Natural killer cell treated with Interleukin-12 subunit alpha and Interleukin-12 subunit beta and Interleukin-15 and Interleukin-18, amount 100 ng/mL, for 72 hours (primary cell): ENCODE measurements around the gene MACROD2. TPM values are rescaled to one million over a fixed set of nuclear protein-coding genes. Genes with fewer than 3 reads are reported as not detected.
"Not testable (repeated sequence)": the region's sequence is repeated elsewhere in the genome, so short reads cannot be mapped to it uniquely, and the experiment has no call there.

ENCODE experiments used
- ATAC-seq, 2 donors: fragments of 150-1000 bp; cut with Tn5 transposase in 1 of 2; sonication (Bioruptor Pico), chemical (Tn5 transposase) in 1 of 2; 2 replicates each; pipeline ENCODE4 v1.10.0; 2021
- DNase-seq: peaks from one replicate; pipeline ENCODE4 v3.0.0; 2022; ENCODE audit warnings: low spot score
- H3K27ac Mint-ChIP-seq, 2 donors: 1 replicate in 1 of 2; 2 replicates in 1 of 2; pipeline ENCODE4 v1.8.0; 2022; ENCODE audit warnings: mixed read lengths in 2 of 2, mild to moderate bottlenecking in 1 of 2, moderate library complexity in 1 of 2
- H3K27me3 Mint-ChIP-seq, 2 donors: 1 replicate in 1 of 2; 2 replicates in 1 of 2; pipeline ENCODE4 v1.8.0; 2022; ENCODE audit warnings: mixed read lengths in 2 of 2
- H3K36me3 Mint-ChIP-seq: one replicate; pipeline ENCODE4 v1.8.0; 2022; ENCODE audit warnings: mixed read lengths
- H3K4me1 Mint-ChIP-seq, 2 donors: 1 replicate in 1 of 2; 2 replicates in 1 of 2; pipeline ENCODE4 v1.8.0; 2022; ENCODE audit warnings: low read depth in 2 of 2, mixed read lengths in 2 of 2, mild to moderate bottlenecking in 1 of 2
- H3K4me3 Mint-ChIP-seq: one replicate; pipeline ENCODE4 v1.8.0; 2022; ENCODE audit warnings: mixed read lengths
- H3K9me3 Mint-ChIP-seq: 2 replicates; pipeline ENCODE4 v1.8.0; 2022; ENCODE audit warnings: mixed read lengths
- total RNA-seq, 2 donors: library from RNA; stranded (reverse); gene quantifications; one replicate each; pipeline ENCODE4 v1.2.3, GENCODE V29; 2022

The MACROD2 gene
- total RNA-seq, 2 donors from 2014 or later, result not detected

DNA sequence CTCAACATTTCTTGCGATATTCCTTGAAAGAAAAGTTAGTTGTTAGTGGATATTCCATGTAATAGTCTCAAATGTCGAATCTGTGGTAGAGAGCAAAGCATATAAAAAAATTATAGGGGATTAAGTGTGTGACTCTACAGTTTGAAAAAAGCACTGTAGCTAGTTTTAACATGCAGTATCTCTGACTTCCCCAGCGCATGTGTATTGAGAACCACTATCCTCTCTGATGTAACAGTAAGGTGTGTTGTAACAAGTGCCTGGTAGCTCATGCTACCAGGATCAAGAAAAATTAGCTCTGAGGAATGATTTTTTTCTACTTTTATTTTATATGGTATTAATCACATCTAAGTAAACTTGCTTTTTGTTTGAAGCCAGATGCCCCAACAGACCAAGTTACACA, 1788.7 kb downstream of the MACROD2 start:
- H3K4me1 Mint-ChIP-seq, result no peaks in the 10 kb centered on the region
- DNase-seq (no peak), ATAC-seq (no peak)
- H3K27ac Mint-ChIP-seq, result no peak overlapping the region
- H3K9me3 Mint-ChIP-seq, result peaks cover 6% of the 10 kb centered on the region
- no peaks in the 10 kb centered on the region for H3K36me3 Mint-ChIP-seq
- H3K27me3 Mint-ChIP-seq, result no peaks in the 10 kb centered on the region
- H3K4me3 Mint-ChIP-seq, result no peak overlapping the region

DNA sequence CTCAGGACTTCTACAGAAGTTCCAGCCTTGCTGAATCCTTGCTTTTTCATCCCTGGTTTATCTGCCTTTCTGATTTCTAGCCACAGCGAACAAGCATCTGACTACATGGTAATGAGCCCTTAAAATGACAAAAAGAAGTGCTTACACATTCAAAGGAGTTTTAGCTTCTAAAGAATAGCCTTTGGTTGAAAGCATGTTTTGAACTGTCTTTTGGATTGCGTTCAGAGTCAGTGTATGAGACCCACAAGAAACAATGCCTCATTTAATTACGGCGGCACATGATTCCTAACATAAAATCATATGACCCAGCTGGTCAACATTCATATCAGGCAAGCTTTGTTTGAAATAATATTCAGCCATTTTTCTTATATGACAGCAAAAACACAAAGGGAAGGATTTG, 1793.8 kb downstream of the MACROD2 start:
- H3K4me1 Mint-ChIP-seq, result no peaks in the 10 kb centered on the region
- H3K9me3 Mint-ChIP-seq, result peaks cover 3% of the 10 kb centered on the region
- no peak overlapping the region for H3K27ac Mint-ChIP-seq
- DNase-seq (no peak), ATAC-seq (no peak)
- no peak overlapping the region for H3K4me3 Mint-ChIP-seq
- peaks cover 0 to 2% of the 10 kb centered on the region in 2 donors for H3K27me3 Mint-ChIP-seq
- no peaks in the 10 kb centered on the region for H3K36me3 Mint-ChIP-seq

DNA sequence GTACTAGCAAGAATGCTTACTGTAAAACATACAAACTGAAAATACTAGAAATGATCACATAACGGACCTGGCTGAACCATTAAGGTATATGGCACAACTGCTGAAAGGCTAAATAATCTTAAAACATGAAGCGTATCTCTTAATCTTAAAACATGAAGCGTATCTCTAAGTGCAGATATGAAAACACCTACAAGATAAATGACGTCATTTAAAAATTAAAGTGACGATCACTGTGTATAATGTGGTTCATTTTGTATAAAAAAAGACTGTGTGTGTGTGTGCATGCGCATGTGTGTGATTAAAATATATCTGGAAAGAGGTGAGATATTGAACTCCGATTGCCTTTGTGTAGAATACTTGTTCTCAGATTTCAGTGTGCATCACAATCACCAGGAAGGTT, 1797.5 kb downstream of the MACROD2 start:
- Mint-ChIP-seq H3K36me3 (no peaks in the 10 kb centered on the region), H3K4me3 (no peak overlapping the region), H3K27ac (no peak overlapping the region), H3K9me3 (no peaks in the 10 kb centered on the region), H3K27me3 (peaks cover 0 to 2% of the 10 kb centered on the region in 2 donors), H3K4me1 (no peaks in the 10 kb centered on the region)
- ATAC-seq, result no peak
- DNase-seq, result no peak

DNA sequence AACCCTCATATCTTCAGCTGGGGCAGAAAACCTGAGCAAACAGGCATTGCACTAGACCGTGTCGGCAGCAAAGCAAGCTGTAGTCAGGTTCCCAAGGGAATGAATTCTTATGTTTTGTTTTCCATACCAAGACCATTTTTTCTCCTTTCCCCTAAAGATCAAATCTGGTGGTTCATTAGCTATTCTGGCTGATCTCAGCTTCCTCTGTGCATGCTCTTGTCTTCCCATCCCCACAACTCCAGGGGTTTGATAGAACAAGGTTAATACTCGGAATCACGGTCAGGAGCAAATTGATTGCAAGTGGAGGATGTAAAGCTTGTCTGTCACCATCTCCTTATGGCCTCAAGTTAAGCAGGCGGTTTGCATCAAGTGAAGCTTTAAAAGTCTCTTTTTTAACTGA, 1799.1 kb downstream of the MACROD2 start:
- no peaks in the 10 kb centered on the region for H3K4me1 Mint-ChIP-seq

DNA sequence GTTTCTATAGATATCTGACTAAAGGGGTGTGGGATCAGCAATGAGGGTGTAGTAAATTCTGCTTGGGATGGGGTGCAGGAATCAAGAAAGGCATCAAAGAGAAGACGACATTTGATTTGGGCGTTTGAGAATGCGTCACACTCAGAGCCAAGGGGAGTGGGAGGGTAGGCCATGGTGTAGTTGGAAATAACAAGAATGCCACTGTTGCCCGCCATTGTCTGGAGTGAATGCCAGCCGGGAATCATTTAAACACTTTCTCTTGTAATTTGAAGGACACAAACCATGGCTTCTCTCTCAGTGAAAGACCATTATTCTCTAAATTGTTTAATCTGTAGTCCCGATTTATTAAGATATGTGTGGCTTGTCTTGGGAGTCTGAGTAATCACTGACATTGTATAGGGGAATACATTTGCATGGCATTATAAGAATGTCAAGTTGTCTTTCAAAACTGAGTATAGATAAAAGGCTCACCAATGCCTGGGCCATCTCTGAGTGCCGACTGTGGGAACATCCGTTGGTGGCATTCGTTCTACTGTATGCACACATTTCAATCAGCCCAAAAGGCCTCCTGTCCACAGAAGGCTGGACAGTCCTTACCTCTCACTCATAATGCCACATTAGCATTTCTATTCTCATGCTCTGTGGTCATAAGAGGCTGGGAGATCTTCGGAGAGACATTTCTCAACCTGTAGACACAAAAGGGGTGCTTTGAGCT, 1800.1 kb downstream of the MACROD2 start:
- H3K4me1 Mint-ChIP-seq, result no peaks in the 10 kb centered on the region

More for the DNA sequence above, 1799.1 kb downstream of the MACROD2 start:
- Mint-ChIP-seq H3K9me3 (no peaks in the 10 kb centered on the region), H3K27ac (no peak overlapping the region), H3K36me3 (no peaks in the 10 kb centered on the region), H3K4me3 (no peak overlapping the region), H3K27me3 (peaks cover 0 to 2% of the 10 kb centered on the region in 2 donors)
- no peak for DNase-seq
- no peak for ATAC-seq

DNA sequence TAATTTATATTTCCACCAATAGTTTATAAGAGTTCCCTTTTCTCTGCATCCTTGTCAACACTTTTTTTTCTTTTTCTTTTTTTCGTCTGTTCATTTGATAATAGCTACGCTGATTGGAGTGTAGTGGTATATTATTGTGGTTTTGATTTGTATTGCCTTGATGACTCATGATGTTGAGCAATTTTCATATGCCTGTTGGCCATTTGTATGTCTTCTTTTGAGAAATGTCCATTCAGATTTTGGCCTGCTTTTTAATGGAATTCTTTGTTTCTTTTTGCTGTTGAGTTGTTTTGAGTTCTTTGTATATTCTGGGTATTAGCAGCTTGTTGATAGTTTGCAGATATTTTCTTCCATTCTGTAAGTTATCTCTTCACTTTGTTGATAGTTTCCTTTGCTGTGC, 1804.6 kb downstream of the MACROD2 start:
- Mint-ChIP-seq H3K9me3 (no peaks in the 10 kb centered on the region), H3K4me3 (no peak overlapping the region), H3K4me1 (no peaks in the 10 kb centered on the region), H3K27ac (no peak overlapping the region), H3K36me3 (no peaks in the 10 kb centered on the region), H3K27me3 (no peaks in the 10 kb centered on the region)
- ATAC-seq (no peak), DNase-seq (no peak)

More for the DNA sequence above, 1800.1 kb downstream of the MACROD2 start:
- peaks cover 0 to 2% of the 10 kb centered on the region in 2 donors for H3K27me3 Mint-ChIP-seq
- no peak overlapping the region for H3K27ac Mint-ChIP-seq
- DNase-seq (no peak), ATAC-seq (no peak)
- no peaks in the 10 kb centered on the region for H3K9me3 Mint-ChIP-seq
- no peaks in the 10 kb centered on the region for H3K36me3 Mint-ChIP-seq
- H3K4me3 Mint-ChIP-seq, result no peak overlapping the region

DNA sequence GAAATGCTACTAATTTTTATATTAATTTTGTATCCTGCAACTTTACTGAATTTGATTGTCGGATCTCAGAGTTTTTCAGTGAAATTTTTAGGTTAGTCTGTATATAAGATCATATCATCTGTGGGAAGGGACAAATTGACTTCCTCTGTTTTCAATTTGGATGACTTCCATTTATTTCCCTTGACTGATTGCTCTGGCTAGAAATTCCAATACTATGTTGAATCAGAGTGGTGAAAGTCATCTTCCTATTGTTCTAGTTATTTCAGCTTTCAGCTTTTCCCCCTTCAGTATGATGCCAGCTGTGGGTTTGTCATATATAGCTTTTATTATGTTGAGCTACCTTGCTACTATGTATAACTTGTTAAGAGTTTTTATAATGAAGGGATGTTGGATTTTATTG, 1806.7 kb downstream of the MACROD2 start:
- H3K4me3 Mint-ChIP-seq, result no peak overlapping the region
- no peaks in the 10 kb centered on the region for H3K9me3 Mint-ChIP-seq
- ATAC-seq (no peak), DNase-seq (no peak)
- H3K4me1 Mint-ChIP-seq, result no peaks in the 10 kb centered on the region
- H3K36me3 Mint-ChIP-seq, result no peaks in the 10 kb centered on the region
- H3K27me3 Mint-ChIP-seq, result no peaks in the 10 kb centered on the region
- H3K27ac Mint-ChIP-seq, result no peak overlapping the region

DNA sequence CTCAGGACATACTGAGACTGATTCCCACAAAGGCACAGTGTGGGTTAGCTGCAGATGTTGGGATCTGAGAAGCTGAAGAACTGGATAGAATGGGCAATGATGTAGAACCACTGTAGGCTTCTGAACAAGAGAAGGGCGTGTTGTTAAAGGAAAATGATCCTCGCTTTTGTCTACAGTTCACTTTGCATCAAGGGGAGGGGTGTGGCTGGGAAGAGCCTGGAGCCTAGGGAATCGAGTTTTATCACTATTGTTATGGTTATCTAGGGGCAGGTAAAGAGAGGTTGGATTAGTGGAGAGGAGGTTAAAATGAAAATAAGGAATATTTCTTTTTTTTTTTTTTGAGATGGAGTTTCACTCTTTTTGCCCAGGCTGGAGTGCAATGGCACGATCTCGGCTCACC, 1809.8 kb downstream of the MACROD2 start:
- ATAC-seq (no peak), DNase-seq (no peak)
- no peak overlapping the region for H3K27ac Mint-ChIP-seq
- H3K36me3 Mint-ChIP-seq, result no peaks in the 10 kb centered on the region
- no peaks in the 10 kb centered on the region for H3K4me1 Mint-ChIP-seq
- H3K27me3 Mint-ChIP-seq, result no peaks in the 10 kb centered on the region
- no peak overlapping the region for H3K4me3 Mint-ChIP-seq
- H3K9me3 Mint-ChIP-seq, result peaks cover 3% of the 10 kb centered on the region

DNA sequence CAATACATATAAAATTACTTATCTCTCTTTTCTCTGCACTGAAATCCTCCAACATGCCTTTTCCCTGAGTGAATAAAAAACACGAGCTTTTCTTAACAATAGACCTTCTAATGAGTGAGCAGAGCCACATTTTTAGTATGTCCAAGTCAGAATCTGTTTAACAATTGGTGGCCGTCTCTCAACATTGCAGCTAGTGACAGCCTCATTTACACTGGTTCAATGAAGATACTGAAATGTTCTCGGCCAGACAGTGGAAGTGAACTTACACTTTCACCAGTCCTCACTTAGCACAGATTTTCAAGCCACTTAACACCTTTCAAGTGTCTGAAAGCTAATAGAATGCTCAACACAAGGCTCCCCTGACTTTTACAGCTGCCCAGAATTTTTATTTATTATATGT, 1810.8 kb downstream of the MACROD2 start:
- no peak for DNase-seq
- H3K27me3 Mint-ChIP-seq, result no peaks in the 10 kb centered on the region
- no peak overlapping the region for H3K27ac Mint-ChIP-seq
- H3K4me3 Mint-ChIP-seq, result no peak overlapping the region
- H3K36me3 Mint-ChIP-seq, result no peaks in the 10 kb centered on the region
- ATAC-seq, result no peak
- no peaks in the 10 kb centered on the region for H3K4me1 Mint-ChIP-seq
- peaks cover 3% of the 10 kb centered on the region for H3K9me3 Mint-ChIP-seq

DNA sequence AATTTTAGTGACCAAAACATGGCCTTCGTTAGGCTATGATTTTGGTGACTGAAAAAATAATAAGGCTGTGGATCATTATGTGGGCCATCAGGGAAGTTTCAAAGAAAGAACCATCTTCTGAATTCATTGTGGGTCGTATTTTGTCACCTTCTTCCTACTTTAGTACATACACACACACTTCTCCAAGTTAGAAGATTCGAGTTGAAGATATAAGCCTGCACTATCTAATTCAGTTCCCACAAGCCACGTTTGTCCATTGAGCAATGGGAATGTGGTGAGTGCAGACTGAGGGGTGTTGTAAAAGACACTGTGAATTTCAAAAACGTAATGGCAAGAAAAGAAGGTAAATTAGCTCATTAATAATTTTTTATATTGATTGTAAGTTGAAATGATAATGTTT, 1812.0 kb downstream of the MACROD2 start:
- H3K27me3 Mint-ChIP-seq, result no peaks in the 10 kb centered on the region
- DNase-seq (no peak), ATAC-seq (no peak)
- peaks cover 3% of the 10 kb centered on the region for H3K9me3 Mint-ChIP-seq
- no peaks in the 10 kb centered on the region for H3K4me1 Mint-ChIP-seq
- no peak overlapping the region for H3K27ac Mint-ChIP-seq
- no peak overlapping the region for H3K4me3 Mint-ChIP-seq
- H3K36me3 Mint-ChIP-seq, result no peaks in the 10 kb centered on the region

DNA sequence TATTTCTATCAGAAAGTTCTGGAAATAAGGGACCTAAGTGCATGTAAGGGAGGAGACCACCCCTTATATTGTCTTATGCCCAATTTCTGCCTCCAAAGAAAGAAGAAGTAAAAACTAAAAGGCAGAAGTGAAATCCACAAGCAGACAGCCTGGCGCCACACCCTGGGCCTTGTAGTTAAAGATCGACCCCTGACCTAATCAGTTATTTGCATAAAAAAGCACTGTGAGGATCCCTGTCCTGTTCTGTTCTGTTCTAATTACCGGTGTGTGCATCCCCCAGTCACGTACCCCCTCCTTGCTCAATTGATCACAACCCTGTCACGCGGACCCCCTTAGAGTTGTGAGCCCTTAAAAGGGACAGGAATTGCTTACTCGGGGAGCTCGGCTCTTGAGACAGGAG, 1812.5 kb downstream of the MACROD2 start:
- DNase-seq, H3K36me3 Mint-ChIP-seq, ATAC-seq, H3K9me3 Mint-ChIP-seq, H3K27ac Mint-ChIP-seq, H3K27me3 Mint-ChIP-seq, H3K4me1 Mint-ChIP-seq, H3K4me3 Mint-ChIP-seq: not testable (repeated sequence)

DNA sequence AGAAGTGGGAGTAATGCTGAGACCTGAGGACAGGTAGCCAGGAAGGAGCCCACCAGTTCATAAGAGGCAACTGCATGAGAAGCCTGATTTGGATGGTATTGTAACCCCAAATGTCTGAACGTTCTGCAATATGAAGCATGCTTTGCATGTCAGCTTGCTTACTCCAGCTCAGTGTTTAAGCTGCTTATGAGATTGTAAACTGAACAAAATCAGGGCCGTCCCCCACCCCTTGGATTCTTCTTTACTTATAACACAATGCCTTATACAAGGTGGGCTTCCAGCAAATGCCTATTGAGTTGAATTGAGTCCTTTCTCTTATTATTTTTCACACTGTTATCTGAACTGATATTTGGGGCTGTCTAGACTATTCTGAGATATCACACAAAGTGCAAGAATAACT, 1816.6 kb downstream of the MACROD2 start:
- DNase-seq (no peak), ATAC-seq (no peak)
- no peaks in the 10 kb centered on the region for H3K27me3 Mint-ChIP-seq
- H3K4me1 Mint-ChIP-seq, result no peaks in the 10 kb centered on the region
- no peaks in the 10 kb centered on the region for H3K36me3 Mint-ChIP-seq
- no peak overlapping the region for H3K27ac Mint-ChIP-seq
- H3K9me3 Mint-ChIP-seq, result peaks cover 3% of the 10 kb centered on the region
- H3K4me3 Mint-ChIP-seq, result no peak overlapping the region

DNA sequence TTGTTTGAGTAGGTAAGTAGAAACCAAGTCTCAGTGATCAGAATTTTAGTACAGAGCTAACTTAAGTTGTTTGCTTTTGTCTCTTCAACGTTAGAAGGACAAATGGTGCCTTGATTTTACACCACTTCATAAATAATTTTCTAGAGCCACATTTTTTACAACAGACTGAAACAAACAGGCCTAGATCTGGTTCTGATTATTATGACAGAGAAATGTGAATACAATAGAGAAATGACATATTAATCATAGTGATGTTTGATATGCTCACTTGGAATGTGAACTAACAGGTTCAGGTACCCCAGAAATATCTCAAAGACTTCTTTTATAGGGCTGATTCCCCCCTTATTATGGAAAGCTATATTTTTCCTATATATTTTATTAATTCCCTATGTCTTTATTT, 1817.4 kb downstream of the MACROD2 start:
- ATAC-seq, result no peak
- Mint-ChIP-seq H3K27ac (no peak overlapping the region), H3K4me1 (no peaks in the 10 kb centered on the region), H3K9me3 (peaks cover 3% of the 10 kb centered on the region), H3K4me3 (no peak overlapping the region), H3K36me3 (no peaks in the 10 kb centered on the region), H3K27me3 (peaks cover 0 to 4% of the 10 kb centered on the region in 2 donors)
- DNase-seq, result no peak

DNA sequence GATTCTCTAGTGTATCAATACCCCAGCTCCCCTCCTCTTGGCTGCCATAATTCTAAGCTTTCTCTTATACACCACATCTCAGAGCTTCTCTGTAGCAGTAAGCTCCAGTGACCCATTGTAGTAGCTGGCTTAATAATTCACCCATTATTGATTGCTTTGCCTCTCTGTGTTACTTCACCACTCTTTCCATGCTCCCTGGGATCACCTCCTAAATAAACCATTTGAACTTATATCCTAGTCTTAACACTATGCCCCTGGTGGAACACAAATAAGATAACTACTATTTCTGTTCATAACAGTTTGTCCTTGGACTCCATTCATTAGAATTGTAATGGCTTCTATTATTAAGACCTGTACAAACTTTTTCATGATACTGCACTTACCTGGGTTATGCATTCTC, 1819.0 kb downstream of the MACROD2 start:
- Mint-ChIP-seq H3K9me3 (no peaks in the 10 kb centered on the region), H3K27ac (no peak overlapping the region), H3K36me3 (no peaks in the 10 kb centered on the region), H3K4me1 (no peaks in the 10 kb centered on the region), H3K27me3 (peaks cover 0 to 6% of the 10 kb centered on the region in 2 donors), H3K4me3 (no peak overlapping the region)
- DNase-seq (no peak), ATAC-seq (no peak)

DNA sequence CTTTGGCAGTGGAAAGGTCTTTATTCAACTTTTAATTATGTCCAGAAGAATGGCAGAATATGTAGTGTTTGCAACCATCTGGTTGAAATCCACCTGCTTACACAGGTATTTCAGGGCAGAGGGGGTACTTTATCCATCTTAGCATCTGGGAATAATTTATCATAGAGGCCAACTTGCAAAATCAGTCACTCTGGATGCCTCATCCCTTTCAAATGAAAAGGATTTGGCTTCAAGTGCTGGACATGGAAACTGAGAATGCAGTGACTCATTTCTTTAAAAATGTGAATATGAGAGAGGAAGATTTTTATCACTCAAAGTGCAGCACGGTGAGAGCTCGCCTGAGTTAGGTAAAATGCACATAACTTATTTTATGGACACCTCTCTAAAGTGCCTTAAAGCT, 1819.6 kb downstream of the MACROD2 start:
- Mint-ChIP-seq H3K9me3 (no peaks in the 10 kb centered on the region), H3K4me3 (no peak overlapping the region), H3K4me1 (no peaks in the 10 kb centered on the region), H3K36me3 (no peaks in the 10 kb centered on the region), H3K27ac (no peak overlapping the region), H3K27me3 (peaks cover 0 to 6% of the 10 kb centered on the region in 2 donors)
- no peak for ATAC-seq
- no peak for DNase-seq
